MV-4-11 (cell line): ENCODE data around the gene OLFML1.

Source experiments
- DNase-seq: peaks from one replicate; lab custom pipeline; 2025; lab: John Stamatoyannopoulos, UW

Gene OLFML1

GRCh38 chr11:7480113-7480512 lies 5.2 kb upstream of the OLFML1 start:
- DNase-seq: no peak

GRCh38 chr11:7484131-7484530 lies 1.2 kb upstream of the OLFML1 start:
- DNase-seq: no peak

GRCh38 chr11:7484645-7485044 lies 661 bp upstream of the OLFML1 start:
- no peak for DNase-seq

GRCh38 chr11:7486098-7486780 lies 933 bp downstream of the OLFML1 start:
- no peak for DNase-seq

GRCh38 chr11:7486781-7487140 lies 1.5 kb downstream of the OLFML1 start:
- DNase-seq: no peak

GRCh38 chr11:7487360-7487759 lies 2.1 kb downstream of the OLFML1 start:
- no peak for DNase-seq

- no peak for DNase-seq
These were observed 3.4 kb downstream of the OLFML1 start for GRCh38 chr11:7488681-7489080.

GRCh38 chr11:7489376-7489775 lies 4.1 kb downstream of the OLFML1 start:
- peak; percentile 9 for DNase-seq

- DNase-seq: no peak
These were observed 4.7 kb downstream of the OLFML1 start for GRCh38 chr11:7490054-7490453.

GRCh38 chr11:7490535-7490934 lies 5.2 kb downstream of the OLFML1 start:
- no peak for DNase-seq

- no peak for DNase-seq
These were observed 6.9 kb downstream of the OLFML1 start for GRCh38 chr11:7492253-7492652.

GRCh38 chr11:7493670-7494069 lies 8.4 kb downstream of the OLFML1 start:
- no peak for DNase-seq

- no peak for DNase-seq
These were observed 8.9 kb downstream of the OLFML1 start for GRCh38 chr11:7494086-7494745.

- DNase-seq: peak; percentile 89
These were observed 10.7 kb downstream of the OLFML1 start for GRCh38 chr11:7495882-7496551.

GRCh38 chr11:7498193-7498592 lies 12.9 kb downstream of the OLFML1 start:
- DNase-seq: peak; percentile 33

GRCh38 chr11:7499081-7499480 lies 13.8 kb downstream of the OLFML1 start:
- no peak for DNase-seq

GRCh38 chr11:7500251-7500650 lies 14.9 kb downstream of the OLFML1 start:
- no peak for DNase-seq

GRCh38 chr11:7501251-7501650 lies 15.9 kb downstream of the OLFML1 start:
- no peak for DNase-seq

- no peak for DNase-seq
These were observed 16.6 kb downstream of the OLFML1 start for GRCh38 chr11:7501894-7502293.

GRCh38 chr11:7506243-7506642 lies 20.9 kb downstream of the OLFML1 start:
- DNase-seq: peak; percentile 24

- no peak for DNase-seq
These were observed 22.8 kb downstream of the OLFML1 start for GRCh38 chr11:7508087-7508486.

- no peak for DNase-seq
These were observed 24.7 kb downstream of the OLFML1 start for GRCh38 chr11:7509966-7510365.

GRCh38 chr11:7511401-7511800 lies 26.1 kb downstream of the OLFML1 start:
- no peak for DNase-seq
